Measurements from ENCODE around the gene CDK6.

Gene CDK6

DNA sequence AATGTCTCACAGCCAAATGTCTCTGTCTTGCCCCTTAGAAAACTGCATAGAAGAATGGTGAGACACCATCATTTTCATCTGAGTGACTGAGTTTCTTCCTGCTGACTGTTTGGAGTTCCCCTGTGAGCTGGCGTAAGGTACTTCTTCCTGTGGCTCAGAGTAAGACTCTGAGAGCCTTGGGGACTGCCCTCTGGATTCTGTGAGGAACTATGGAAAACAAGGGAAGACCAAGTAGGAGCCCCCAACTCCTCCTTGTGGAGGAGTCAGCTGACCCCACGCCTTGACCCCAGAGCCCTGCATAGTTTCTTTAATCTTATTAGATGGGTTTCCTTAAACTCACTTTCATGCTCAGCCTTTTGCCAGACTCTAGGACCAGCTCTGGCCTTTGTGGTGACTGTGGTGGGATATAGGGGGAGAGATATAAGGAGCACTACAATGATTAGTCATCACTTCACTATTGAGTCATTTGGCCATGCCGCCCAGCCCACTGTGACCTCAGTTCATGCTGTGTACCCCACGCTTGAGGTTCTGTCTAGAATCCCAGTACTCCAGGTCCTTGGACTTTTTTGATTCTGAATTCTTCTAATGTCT is 194.4 kb downstream of the CDK6 start:
- Histone ChIP-seq H3K4me1 (ENCODE audit: control extremely low read depth in 1 of 4, control insufficient read depth in 4 of 4, insufficient read depth in 4 of 4, low read length in 3 of 4) (peaks cover 46 to 99% (median 84%) of the 10 kb centered on the region in 4 experiments), H3K27me3 (replicated peaks in 2 of 5; ENCODE audit: control insufficient read depth in 4 of 5, insufficient read depth in 5 of 5, low read length in 4 of 5) (no peaks in the 10 kb centered on the region), H3K4me3 (ENCODE audit: control insufficient read depth in 1 of 7, extremely low read depth in 1 of 7, insufficient read depth in 4 of 7, low read depth in 2 of 7, low read length in 6 of 7) (peak overlapping the region in 1 of 7 experiments; percentile 2), H3K36me3 (ENCODE audit: control insufficient read depth in 4 of 4, insufficient read depth in 4 of 4, low read length in 3 of 4) (peaks cover 10 to 41% (median 14%) of the 10 kb centered on the region in 4 experiments), H3K27ac (ENCODE audit: insufficient read depth in 1 of 2, low read depth in 1 of 2, low read length in 2 of 2, poor library complexity in 1 of 2, severe bottlenecking in 2 of 2) (peak overlapping the region; percentile 88 to 90), H3K9me3 (ENCODE audit: control extremely low read depth in 1 of 5, control insufficient read depth in 4 of 5, insufficient read depth in 2 of 5, low read depth in 1 of 5, low read length in 4 of 5) (no peaks in the 10 kb centered on the region)
- WGBS (ENCODE audit: insufficient coverage), result 68% methylated on average over 3 of the region's 4 CpGs
- peak; percentile 74 to 92 (median 91) for DNase-seq
- CTCF ChIA-PET, result interaction anchor here (1.0 to 4.3 kb wide), 9 partner anchors 8 to 114 kb away, joined by 3 to 16 read pairs (median 4); no protein-coding TSS in a partner anchor
- POLR2A ChIA-PET, result interaction anchor here (0.8 to 1.9 kb wide), 4 partner anchors 8 to 190 kb away, joined by 3 to 13 read pairs (median 4); no protein-coding TSS in a partner anchor

DNA sequence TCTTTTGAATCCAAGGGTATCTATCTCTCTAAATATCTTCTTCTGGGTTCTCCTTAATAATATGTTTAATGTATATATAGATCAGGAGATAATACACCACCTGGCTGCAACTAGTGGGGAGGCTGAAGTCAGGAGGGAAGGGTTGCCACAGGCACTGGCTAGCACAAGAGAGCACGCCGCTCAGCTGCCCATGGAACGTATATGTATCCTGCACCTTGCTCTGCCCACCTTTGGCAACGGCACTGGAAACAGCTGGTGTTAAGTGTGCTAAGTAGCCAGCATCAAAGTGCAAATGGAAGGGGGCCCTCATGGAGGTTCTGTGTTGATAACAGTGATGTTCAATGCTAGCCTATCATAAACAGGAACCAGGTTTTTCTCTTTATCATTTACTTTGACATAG is 196.4 kb downstream of the CDK6 start:
- Histone ChIP-seq H3K4me3 (ENCODE audit: control insufficient read depth in 1 of 7, extremely low read depth in 1 of 7, insufficient read depth in 4 of 7, low read depth in 2 of 7, low read length in 6 of 7) (peak overlapping the region in 1 of 7 experiments; percentile 8), H3K27ac (ENCODE audit: insufficient read depth in 1 of 2, low read depth in 1 of 2, low read length in 2 of 2, poor library complexity in 1 of 2, severe bottlenecking in 2 of 2) (peak overlapping the region; percentile 88 to 90), H3K9me3 (ENCODE audit: control extremely low read depth in 1 of 5, control insufficient read depth in 4 of 5, insufficient read depth in 2 of 5, low read depth in 1 of 5, low read length in 4 of 5) (no peaks in the 10 kb centered on the region), H3K4me1 (ENCODE audit: control extremely low read depth in 1 of 4, control insufficient read depth in 4 of 4, insufficient read depth in 4 of 4, low read length in 3 of 4) (peaks cover 58 to 99% (median 84%) of the 10 kb centered on the region in 4 experiments), H3K36me3 (ENCODE audit: control insufficient read depth in 4 of 4, insufficient read depth in 4 of 4, low read length in 3 of 4) (peaks cover 8 to 37% (median 14%) of the 10 kb centered on the region in 4 experiments), H3K27me3 (replicated peaks in 2 of 5; ENCODE audit: control insufficient read depth in 4 of 5, insufficient read depth in 5 of 5, low read length in 4 of 5) (no peaks in the 10 kb centered on the region)
- ChIA-PET CTCF (interaction anchor here (0.7 to 4.3 kb wide), 9 partner anchors 10 to 191 kb away, joined by 3 to 16 read pairs (median 4); no protein-coding TSS in a partner anchor), POLR2A (interaction anchor here (1.0 to 1.3 kb wide), 3 partner anchors 12 to 115 kb away, joined by 3 to 4 read pairs (median 4); no protein-coding TSS in a partner anchor)
- peak in 2 of 3 donors; percentile 90 to 93 for DNase-seq
- 0% methylated on average over 3 of the region's 4 CpGs for WGBS (ENCODE audit: insufficient coverage)

DNA sequence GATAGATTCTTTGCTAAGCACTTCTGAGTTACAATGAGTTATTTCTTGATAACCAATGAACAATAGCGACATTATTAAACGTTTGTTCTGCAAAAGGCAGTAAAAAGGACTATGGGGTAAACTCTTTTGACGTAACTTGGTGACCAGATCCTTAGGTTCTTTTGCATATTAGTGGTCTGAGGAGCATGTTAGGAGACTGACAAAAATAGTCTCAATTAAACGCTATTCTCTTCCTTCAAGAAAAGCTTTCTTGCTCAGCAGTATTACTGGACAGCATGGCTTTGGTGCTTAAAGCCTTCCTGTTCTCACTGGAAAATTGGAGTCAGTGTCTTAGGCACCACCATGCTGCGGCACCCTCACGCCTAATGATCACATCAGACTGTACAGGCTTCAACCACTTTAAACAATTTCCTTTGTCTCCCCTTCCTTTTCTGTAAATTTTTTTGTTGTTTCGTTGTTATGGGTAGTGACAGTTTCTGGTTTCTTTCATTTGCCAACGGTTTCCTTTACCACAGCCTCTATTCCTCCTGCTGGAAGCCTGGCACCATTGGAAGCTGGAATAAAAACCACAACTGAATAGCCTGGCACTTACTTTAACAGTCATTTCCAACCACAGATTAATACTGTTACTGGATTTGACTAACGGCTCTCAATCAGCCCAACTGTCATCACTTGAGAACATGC is 197.0 kb downstream of the CDK6 start:
- POLR2A ChIA-PET, result interaction anchor here (1.0 to 1.3 kb wide), 3 partner anchors 11 to 116 kb away, joined by 3 to 4 read pairs (median 4); no protein-coding TSS in a partner anchor
- WGBS (ENCODE audit: insufficient coverage), result 30% methylated on average over 5 of the region's 9 CpGs
- peak overlapping the region; percentile 88 to 90 for H3K27ac ChIP-seq (ENCODE audit: insufficient read depth in 1 of 2, low read depth in 1 of 2, low read length in 2 of 2, poor library complexity in 1 of 2, severe bottlenecking in 2 of 2)

DNA sequence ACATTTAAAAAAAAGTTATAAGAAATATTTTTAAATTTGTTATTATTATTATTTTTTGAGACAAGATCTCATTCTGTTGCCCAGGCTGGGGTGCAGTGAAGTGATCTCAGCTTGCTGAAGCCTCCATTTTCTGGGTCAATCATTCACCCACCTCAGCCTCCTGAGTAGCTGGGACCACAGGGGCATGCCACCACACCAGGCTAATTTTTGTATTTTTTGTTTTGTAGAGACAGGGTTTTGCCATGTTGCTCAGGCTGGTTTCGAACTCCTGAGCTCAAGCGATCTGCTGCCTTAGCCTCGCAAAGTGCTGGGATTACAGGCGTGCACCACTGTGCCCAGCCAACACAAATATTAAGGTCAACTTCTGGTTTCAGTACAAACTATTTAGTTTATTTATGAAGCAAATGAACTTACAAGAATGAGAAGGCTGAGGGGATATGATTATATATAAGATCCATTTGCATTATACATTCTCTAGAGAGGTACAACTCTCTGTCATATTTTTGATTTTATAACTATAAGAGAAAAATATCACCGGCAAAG is 200.3 kb downstream of the CDK6 start:
- H3K4me3 ChIP-seq (ENCODE audit: control insufficient read depth in 1 of 7, extremely low read depth in 1 of 7, insufficient read depth in 4 of 7, low read depth in 2 of 7, low read length in 6 of 7), result peak overlapping the region in 1 of 7 experiments; percentile 15
- no peak for DNase-seq
- peak overlapping the region; percentile 27 to 90 for H3K27ac ChIP-seq (ENCODE audit: insufficient read depth in 1 of 2, low read depth in 1 of 2, low read length in 2 of 2, poor library complexity in 1 of 2, severe bottlenecking in 2 of 2)
- no peaks in the 10 kb centered on the region for H3K9me3 ChIP-seq (ENCODE audit: control extremely low read depth in 1 of 5, control insufficient read depth in 4 of 5, insufficient read depth in 2 of 5, low read depth in 1 of 5, low read length in 4 of 5)
- no CpG with 5 or more reads among the region's 5 CpGs for WGBS (ENCODE audit: insufficient coverage)
- H3K4me1 ChIP-seq (ENCODE audit: control extremely low read depth in 1 of 4, control insufficient read depth in 4 of 4, insufficient read depth in 4 of 4, low read length in 3 of 4), result peaks cover 60 to 99% (median 85%) of the 10 kb centered on the region in 4 experiments
- H3K36me3 ChIP-seq (ENCODE audit: control insufficient read depth in 4 of 4, insufficient read depth in 4 of 4, low read length in 3 of 4), result peaks cover 0 to 19% (median 3%) of the 10 kb centered on the region in 4 experiments
- H3K27me3 ChIP-seq (replicated peaks in 2 of 5; ENCODE audit: control insufficient read depth in 4 of 5, insufficient read depth in 5 of 5, low read length in 4 of 5), result no peaks in the 10 kb centered on the region
- CTCF ChIA-PET, result interaction anchor here (1.0 to 5.0 kb wide), 3 partner anchors 10 to 15 kb away, joined by 3 to 26 read pairs (median 4); no protein-coding TSS in a partner anchor
- POLR2A ChIA-PET, result interaction anchor here (0.9 to 1.7 kb wide), 3 partner anchors 119 to 199 kb away, joined by 3 to 7 read pairs (median 6); no protein-coding TSS in a partner anchor

More for the DNA sequence above, 197.0 kb downstream of the CDK6 start:
- Histone ChIP-seq H3K4me3 (ENCODE audit: control insufficient read depth in 1 of 7, extremely low read depth in 1 of 7, insufficient read depth in 4 of 7, low read depth in 2 of 7, low read length in 6 of 7) (peak overlapping the region in 3 of 7 experiments; percentile 8 to 33 (median 10)), H3K27me3 (replicated peaks in 2 of 5; ENCODE audit: control insufficient read depth in 4 of 5, insufficient read depth in 5 of 5, low read length in 4 of 5) (no peaks in the 10 kb centered on the region), H3K36me3 (ENCODE audit: control insufficient read depth in 4 of 4, insufficient read depth in 4 of 4, low read length in 3 of 4) (peaks cover 8 to 32% (median 11%) of the 10 kb centered on the region in 4 experiments), H3K9me3 (ENCODE audit: control extremely low read depth in 1 of 5, control insufficient read depth in 4 of 5, insufficient read depth in 2 of 5, low read depth in 1 of 5, low read length in 4 of 5) (no peaks in the 10 kb centered on the region), H3K4me1 (ENCODE audit: control extremely low read depth in 1 of 4, control insufficient read depth in 4 of 4, insufficient read depth in 4 of 4, low read length in 3 of 4) (peaks cover 59 to 99% (median 84%) of the 10 kb centered on the region in 4 experiments)
- DNase-seq, result peak; percentile 52 to 93 (median 92)
- CTCF ChIA-PET, result interaction anchor here (0.7 to 4.3 kb wide), 7 partner anchors 11 to 192 kb away, joined by 3 to 16 read pairs (median 4); no protein-coding TSS in a partner anchor

DNA sequence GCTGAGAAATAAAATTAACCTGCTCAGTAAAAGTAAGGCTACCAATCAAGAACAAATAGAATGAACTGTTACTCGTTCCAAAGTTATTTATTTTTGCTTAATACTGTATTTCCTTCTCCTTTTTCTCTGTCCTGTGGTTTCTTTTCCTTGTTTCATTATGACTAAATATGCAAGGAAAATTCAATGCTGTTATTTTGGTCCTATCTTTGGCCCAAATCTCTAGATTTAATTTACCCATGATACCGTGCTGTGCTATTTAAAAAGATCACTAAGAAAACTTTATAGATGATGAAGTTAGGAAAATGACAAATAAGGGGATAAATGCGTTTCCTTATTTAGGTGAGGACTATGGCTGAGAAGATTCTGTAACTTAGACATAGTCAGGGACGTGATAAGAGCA is 200.8 kb downstream of the CDK6 start:
- WGBS (ENCODE audit: insufficient coverage), result no CpG with 5 or more reads among the region's 4 CpGs
- POLR2A ChIA-PET, result interaction anchor here (0.9 to 1.7 kb wide), 3 partner anchors 120 to 199 kb away, joined by 3 to 7 read pairs (median 6); no protein-coding TSS in a partner anchor
- peak overlapping the region; percentile 74 to 90 for H3K27ac ChIP-seq (ENCODE audit: insufficient read depth in 1 of 2, low read depth in 1 of 2, low read length in 2 of 2, poor library complexity in 1 of 2, severe bottlenecking in 2 of 2)

DNA sequence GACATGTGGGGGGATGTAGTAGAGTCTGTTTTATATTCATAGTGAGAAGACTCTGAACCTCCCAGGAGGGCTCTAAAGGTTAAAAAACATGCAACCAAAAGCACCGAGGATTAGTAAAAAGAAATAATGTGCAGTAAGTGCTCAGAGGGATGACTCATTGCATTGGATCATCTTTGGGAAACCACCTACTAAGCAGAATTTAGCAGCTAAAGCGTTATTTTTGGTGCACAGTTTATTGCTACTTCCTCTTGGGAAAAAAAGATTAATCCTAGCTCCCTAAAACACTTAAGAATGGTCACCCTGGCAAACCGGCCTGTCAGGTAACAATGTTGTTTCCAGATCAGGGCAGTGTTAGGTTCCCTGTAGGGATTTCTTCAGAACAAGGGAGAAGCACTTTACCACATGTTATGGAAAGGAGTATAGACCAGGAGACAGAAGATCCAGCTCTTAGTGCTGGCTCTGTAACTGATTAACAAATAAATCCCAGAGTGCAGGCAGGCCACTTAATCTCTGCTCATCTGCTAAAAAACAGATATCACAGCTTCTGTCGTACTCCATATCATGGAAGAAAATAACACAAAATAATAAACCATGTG is 201.4 kb downstream of the CDK6 start:
- Histone ChIP-seq H3K4me1 (ENCODE audit: control extremely low read depth in 1 of 4, control insufficient read depth in 4 of 4, insufficient read depth in 4 of 4, low read length in 3 of 4) (peaks cover 60 to 95% (median 84%) of the 10 kb centered on the region in 4 experiments), H3K27ac (ENCODE audit: insufficient read depth in 1 of 2, low read depth in 1 of 2, low read length in 2 of 2, poor library complexity in 1 of 2, severe bottlenecking in 2 of 2) (peak overlapping the region; percentile 74 to 90), H3K27me3 (replicated peaks in 2 of 5; ENCODE audit: control insufficient read depth in 4 of 5, insufficient read depth in 5 of 5, low read length in 4 of 5) (no peaks in the 10 kb centered on the region), H3K36me3 (ENCODE audit: control insufficient read depth in 4 of 4, insufficient read depth in 4 of 4, low read length in 3 of 4) (peaks cover 0 to 29% (median 3%) of the 10 kb centered on the region in 4 experiments), H3K4me3 (ENCODE audit: control insufficient read depth in 1 of 7, extremely low read depth in 1 of 7, insufficient read depth in 4 of 7, low read depth in 2 of 7, low read length in 6 of 7) (peak overlapping the region in 2 of 7 experiments; percentile 8 to 38), H3K9me3 (ENCODE audit: control extremely low read depth in 1 of 5, control insufficient read depth in 4 of 5, insufficient read depth in 2 of 5, low read depth in 1 of 5, low read length in 4 of 5) (no peaks in the 10 kb centered on the region)
- peak; percentile 51 to 91 (median 90) for DNase-seq
- 21% methylated on average over 2 of the region's 4 CpGs for WGBS (ENCODE audit: insufficient coverage)
- CTCF ChIA-PET, result interaction anchor here (2.1 to 5.0 kb wide), 2 partner anchors 14 to 21 kb away, joined by 6 to 26 read pairs; no protein-coding TSS in a partner anchor
- POLR2A ChIA-PET, result interaction anchor here (0.8 to 1.7 kb wide), 2 partner anchors 121 to 200 kb away, joined by 3 to 6 read pairs; no protein-coding TSS in a partner anchor

More for the DNA sequence above, 200.8 kb downstream of the CDK6 start:
- Histone ChIP-seq H3K36me3 (ENCODE audit: control insufficient read depth in 4 of 4, insufficient read depth in 4 of 4, low read length in 3 of 4) (peaks cover 0 to 24% (median 3%) of the 10 kb centered on the region in 4 experiments), H3K4me1 (ENCODE audit: control extremely low read depth in 1 of 4, control insufficient read depth in 4 of 4, insufficient read depth in 4 of 4, low read length in 3 of 4) (peaks cover 60 to 99% (median 88%) of the 10 kb centered on the region in 4 experiments), H3K27me3 (replicated peaks in 2 of 5; ENCODE audit: control insufficient read depth in 4 of 5, insufficient read depth in 5 of 5, low read length in 4 of 5) (no peaks in the 10 kb centered on the region), H3K9me3 (ENCODE audit: control extremely low read depth in 1 of 5, control insufficient read depth in 4 of 5, insufficient read depth in 2 of 5, low read depth in 1 of 5, low read length in 4 of 5) (no peaks in the 10 kb centered on the region), H3K4me3 (ENCODE audit: control insufficient read depth in 1 of 7, extremely low read depth in 1 of 7, insufficient read depth in 4 of 7, low read depth in 2 of 7, low read length in 6 of 7) (peak overlapping the region in 1 of 7 experiments; percentile 22)
- peak in 1 of 3 donors; percentile 45 for DNase-seq
- CTCF ChIA-PET, result interaction anchor here (1.0 to 5.0 kb wide), 3 partner anchors 11 to 14 kb away, joined by 3 to 26 read pairs (median 4); no protein-coding TSS in a partner anchor

Data from common myeloid progenitor, CD34-positive (primary cell).